OCI-LY7 (cell line): ENCODE results near the gene VAMP2. TPM values are rescaled to one million over a fixed set of nuclear protein-coding genes. Genes with fewer than 3 reads are reported as not detected.

Experiments used
- BruUV-seq: library from RNA; stranded (reverse); fragments of 400-500 nt; replicated peaks from 2 replicates; lab custom pipeline; 2021; lab: Mats Ljungman, UMichigan
- CTCF ChIA-PET: fragments of 300-600 bp; sonication (Branson Sonifier 250); formaldehyde crosslinking; loops from one replicate; lab custom pipeline; 2022; ENCODE audit warnings: antibody characterized with exemption; ENCODE audit not compliant: unreplicated experiment; lab: Charles Lee
- POLR2A ChIA-PET: fragments of 300-600 bp; sonication (Branson Sonifier 250); formaldehyde crosslinking; loops from one replicate; lab custom pipeline; 2022; ENCODE audit warnings: antibody characterized with exemption; lab: Charles Lee
- DNase-seq: peaks from one replicate; pipeline ENCODE4 v3.0.0-alpha.2; 2015; ENCODE audit warnings: low spot score
- H2AFZ ChIP-seq: fragments of 200-600 bp; sonication (generic), shearing (Covaris generic); 2 replicates; pipeline ENCODE4 v1.6.1; 2014; ENCODE audit warnings: mild to moderate bottlenecking, antibody characterized with exemption, low read length, moderate library complexity
- H3K27ac ChIP-seq: fragments of 200-600 bp; sonication (generic); 2 replicates; pipeline ENCODE4 v1.5.1; 2014; ENCODE audit warnings: mixed run types, low read depth, mild to moderate bottlenecking, moderate library complexity, low read length, inconsistent platforms; ENCODE audit not compliant: poor library complexity, severe bottlenecking
- H3K36me3 ChIP-seq: fragments of 200-600 bp; sonication (generic); 2 replicates; pipeline ENCODE4 v1.6.1; 2014; ENCODE audit warnings: mild to moderate bottlenecking, antibody characterized with exemption, low read length, moderate library complexity, mixed read lengths; ENCODE audit not compliant: insufficient read depth
- H3K4me1 ChIP-seq: fragments of 200-600 bp; sonication (generic); 2 replicates; pipeline ENCODE4 v1.5.1; 2014; ENCODE audit warnings: mild to moderate bottlenecking, low read length; ENCODE audit not compliant: insufficient read depth, poor library complexity, severe bottlenecking
- H3K4me2 ChIP-seq: fragments of 200-600 bp; sonication (generic); 2 replicates; pipeline ENCODE4 v1.6.1; 2014; ENCODE audit warnings: mild to moderate bottlenecking, low read length
- H3K4me3 ChIP-seq: fragments of 200-600 bp; sonication (generic); 2 replicates; pipeline ENCODE4 v1.5.1; 2014; ENCODE audit warnings: mild to moderate bottlenecking, low read depth, low read length; ENCODE audit not compliant: poor library complexity, severe bottlenecking
- H3K79me2 ChIP-seq: fragments of 200-600 bp; sonication (generic); 2 replicates; pipeline ENCODE4 v1.6.1; 2016; ENCODE audit warnings: low read depth, mild to moderate bottlenecking, low read length, moderate library complexity, mixed read lengths; ENCODE audit not compliant: insufficient read depth
- H3K9me2 ChIP-seq: fragments of 200-600 bp; sonication (generic); 2 replicates; pipeline ENCODE4 v1.6.1; 2016; ENCODE audit warnings: mild to moderate bottlenecking, low read length, mixed read lengths; ENCODE audit not compliant: insufficient read depth
- H3K9me3 ChIP-seq: fragments of 200-600 bp; sonication (generic); 2 replicates; pipeline ENCODE4 v1.6.1; 2014; ENCODE audit warnings: mild to moderate bottlenecking, mixed run types, low read length, mixed read lengths
- H4K20me1 ChIP-seq: fragments of 200-600 bp; sonication (generic); 2 replicates; pipeline ENCODE4 v1.6.1; 2014; ENCODE audit warnings: mild to moderate bottlenecking, antibody characterized with exemption, low read length, moderate library complexity, mixed read lengths; ENCODE audit not compliant: insufficient read depth
- CTCF ChIP-seq: fragments of 200-600 bp; sonication (generic); conservative IDR thresholded peaks from 2 replicates; pipeline ENCODE4 v1.5.1; 2014; ENCODE audit warnings: mild to moderate bottlenecking, antibody characterized with exemption, low read length, moderate library complexity, mixed read lengths
- EZH2phosphoT487 ChIP-seq: fragments of 200-600 bp; sonication (generic); IDR thresholded peaks from 2 replicates; pipeline ENCODE4 v1.6.1; 2018; ENCODE audit warnings: low read depth, borderline replicate concordance, mild to moderate bottlenecking, mixed run types, antibody characterized with exemption, low read length, moderate library complexity, mixed read lengths
- intact Hi-C: fragments of 100-400 bp; cut with micrococcal nuclease; formaldehyde crosslinking; loops from one replicate; pipeline ENCODE4 v1.10.0; 2022; ENCODE audit not compliant: unreplicated experiment
- total RNA-seq, 2 experiments: library from RNA; depleted of rRNA in 1 of 2; stranded (reverse); fragments of >200 nt in 1 of 2; shearing (Covaris generic) in 1 of 2; gene quantifications; 2 replicates each; pipeline ENCODE4 v1.2.3, GENCODE V29; 2014 to 2022

The VAMP2 gene
- total RNA-seq, 2 experiments from 2014 or later: 21.2 to 40.9 TPM

- H3K4me1 ChIP-seq: peaks cover 42% of the 10 kb centered on the region
- BruUV-seq: no TSS peak
- H4K20me1 ChIP-seq: 0 out of 2 replicates have a peak, but pooled peaks cover 3% of the 10 kb centered on the region
- intact Hi-C loops: loop anchor here (1.0 kb wide), 2 partner anchors 13 to 257 kb away; partner anchors contain the start of gene RPL26
- peak overlapping the region; percentile 79 for H3K4me3 ChIP-seq
- no peaks in the 10 kb centered on the region for H3K79me2 ChIP-seq
- no peaks in the 10 kb centered on the region for H3K9me3 ChIP-seq
- ChIA-PET CTCF (no interaction called here), POLR2A (interaction anchor here (0.9 to 1.7 kb wide), 4 partner anchors 12 to 66 kb away, joined by 3 to 5 read pairs (median 4); no protein-coding TSS in a partner anchor)
- peak overlapping the region; percentile 98 for H3K4me2 ChIP-seq
- no peaks in the 10 kb centered on the region for H3K9me2 ChIP-seq
- no peaks in the 10 kb centered on the region for H3K36me3 ChIP-seq
- peak; percentile 51 for DNase-seq
- H2AFZ ChIP-seq: peak overlapping the region; percentile 80
- no peak for TF ChIP-seq CTCF
- TF ChIP-seq EZH2phosphoT487: no peak
- peak overlapping the region; percentile 40 for H3K27ac ChIP-seq
Measured at GRCh38 chr17:8125947-8126490, 36.7 kb downstream of the VAMP2 start.

GRCh38 chr17:8125154-8125946 lies 37.4 kb downstream of the VAMP2 start:
- Histone ChIP-seq H3K4me3 (peak overlapping the region; percentile 79), H3K9me3 (no peaks in the 10 kb centered on the region), H4K20me1 (0 out of 2 replicates have a peak, but pooled peaks cover 3% of the 10 kb centered on the region), H3K27ac (peak overlapping the region; percentile 40), H3K4me2 (peak overlapping the region; percentile 98), H3K79me2 (no peaks in the 10 kb centered on the region), H2AFZ (peak overlapping the region; percentile 80; the same call in 1 of the 2 replicates), H3K9me2 (no peaks in the 10 kb centered on the region), H3K4me1 (peaks cover 46% of the 10 kb centered on the region), H3K36me3 (no peaks in the 10 kb centered on the region)
- POLR2A ChIA-PET: no interaction called here
- intact Hi-C loops: loop anchor here (1.0 kb wide), 2 partner anchors 14 to 258 kb away; partner anchors contain the start of gene RPL26
- DNase-seq: peak; percentile 85
- no TSS peak for BruUV-seq
- CTCF ChIA-PET: no interaction called here
- TF ChIP-seq EZH2phosphoT487: no peak
- no peak for TF ChIP-seq CTCF
